ENCODE measurements around the gene TRMT13.
"Not testable (repeated sequence)": the region's sequence is repeated elsewhere in the genome, so short reads cannot be mapped to it uniquely, and the experiment has no call there.

TRMT13 gene

DNA sequence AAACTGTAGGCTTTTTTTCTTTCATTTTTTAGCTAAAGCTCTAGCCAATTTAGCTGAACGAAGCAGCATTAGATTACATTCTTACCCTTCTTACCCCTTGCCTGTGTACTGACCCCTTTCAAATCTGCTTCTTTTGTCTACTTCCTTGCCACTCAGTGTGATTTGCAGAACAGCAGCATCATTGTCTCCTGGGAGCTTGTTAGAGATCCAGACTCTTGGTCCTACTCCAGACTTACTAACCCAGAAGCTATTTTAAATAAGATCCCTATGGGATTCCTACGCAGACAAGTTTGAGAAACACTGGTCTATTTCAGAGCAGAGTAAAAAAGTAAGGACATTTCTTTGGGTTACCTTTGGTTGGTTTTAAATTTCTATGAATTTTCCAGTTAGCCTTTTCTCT is 31.3 kb downstream of the TRMT13 start:
- DNase-seq (ENCODE audit: low spot score): no peak

GRCh38 chr1:100164702-100165101 is 31.7 kb downstream of the TRMT13 start:
- DNase-seq (ENCODE audit: low spot score): no peak

GRCh38 chr1:100168051-100168450 is 35.1 kb downstream of the TRMT13 start:
- DNase-seq (ENCODE audit: low spot score): no peak

GRCh38 chr1:100177295-100178041 is 44.5 kb downstream of the TRMT13 start:
- no peak for DNase-seq (ENCODE audit: low spot score)

- DNase-seq (ENCODE audit: low spot score): no peak
Observed at GRCh38 chr1:100178091-100178490, 45.1 kb downstream of the TRMT13 start, which contains the start of gene LRRC39. TSS of gene LRRC39 (minus strand) at chr1:100178256. CDS start at chr1:100168516, 9,740 bp downstream.

DNA sequence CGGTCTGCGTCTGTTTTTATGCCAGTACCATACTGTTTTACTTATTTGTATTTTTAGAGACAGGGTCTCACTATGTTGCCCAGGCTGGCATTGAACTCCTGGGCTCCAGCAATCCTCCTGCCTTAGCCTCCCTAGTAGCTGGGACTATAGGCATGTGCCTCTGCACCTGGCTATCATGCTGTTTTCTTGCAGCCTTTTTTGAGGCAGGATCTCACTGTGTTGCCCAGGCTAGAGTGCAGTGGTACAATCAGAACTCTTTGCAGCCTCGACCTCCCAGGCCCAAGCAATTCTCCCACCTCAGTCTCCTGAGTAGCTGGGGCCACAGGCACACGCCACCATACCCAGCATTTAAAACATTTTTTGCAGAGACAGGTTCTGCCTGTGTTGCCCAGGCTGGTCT is 50.4 kb downstream of the TRMT13 start:
- no peak for DNase-seq (ENCODE audit: low spot score)

DNA sequence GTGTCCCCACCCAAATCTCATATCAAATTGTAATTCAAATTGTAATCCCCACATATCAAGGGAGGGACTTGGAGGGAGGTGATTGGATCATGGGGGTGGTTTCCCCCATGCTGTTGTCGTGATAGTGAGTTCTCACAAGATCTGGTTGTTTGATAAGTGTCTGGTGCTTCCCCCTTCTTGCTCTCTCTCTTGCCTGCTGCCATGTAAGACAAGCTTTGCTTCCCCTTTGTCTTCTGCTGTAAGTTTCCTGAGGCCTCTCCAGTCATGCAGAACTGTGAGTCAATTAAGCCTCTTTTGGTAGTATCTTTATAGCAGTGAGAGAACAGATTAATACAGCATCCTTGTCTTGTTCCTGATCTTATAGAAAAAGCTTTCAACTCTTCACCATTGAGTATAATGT is 51.6 kb downstream of the TRMT13 start:
- DNase-seq (ENCODE audit: low spot score): no peak

DNA sequence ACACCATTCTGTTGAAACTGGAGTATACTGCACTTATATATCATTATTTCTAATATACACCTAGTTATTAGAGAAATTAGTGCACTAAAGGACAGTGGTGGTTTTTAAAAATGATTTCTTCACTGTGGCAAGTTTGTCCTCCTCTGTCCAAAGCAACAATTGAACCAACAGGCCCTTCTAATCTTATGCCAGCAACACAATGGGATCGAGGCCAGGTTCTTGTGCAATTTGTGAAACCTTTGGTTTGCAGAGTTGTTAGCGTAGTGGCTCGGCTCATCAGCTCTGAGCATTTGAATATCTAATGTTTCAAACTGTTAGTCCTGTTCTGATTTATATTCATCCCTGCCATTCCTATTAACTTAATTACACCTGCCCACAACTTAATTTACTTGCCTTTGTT is 54.9 kb downstream of the TRMT13 start:
- DNase-seq (ENCODE audit: low spot score): no peak

DNA sequence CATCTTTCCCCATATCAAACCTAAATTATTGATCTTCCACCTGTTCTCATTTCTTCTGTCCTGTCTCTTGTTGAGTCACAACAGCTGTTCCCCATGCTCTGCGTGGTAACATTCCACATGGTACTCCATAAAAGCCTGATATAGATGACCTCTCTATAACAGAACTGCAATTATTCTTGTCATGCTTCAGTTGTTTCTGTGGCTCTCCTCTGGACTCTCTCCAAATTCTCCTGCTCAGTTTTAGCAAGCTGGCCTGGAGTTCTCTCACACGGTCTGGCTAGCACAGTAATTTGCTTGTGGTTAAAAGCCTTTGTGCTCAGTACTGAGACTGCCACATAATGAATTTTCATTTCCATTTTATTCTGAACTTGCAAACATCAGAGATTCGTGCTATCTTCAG is 55.7 kb downstream of the TRMT13 start:
- DNase-seq (ENCODE audit: low spot score): no peak

DNA sequence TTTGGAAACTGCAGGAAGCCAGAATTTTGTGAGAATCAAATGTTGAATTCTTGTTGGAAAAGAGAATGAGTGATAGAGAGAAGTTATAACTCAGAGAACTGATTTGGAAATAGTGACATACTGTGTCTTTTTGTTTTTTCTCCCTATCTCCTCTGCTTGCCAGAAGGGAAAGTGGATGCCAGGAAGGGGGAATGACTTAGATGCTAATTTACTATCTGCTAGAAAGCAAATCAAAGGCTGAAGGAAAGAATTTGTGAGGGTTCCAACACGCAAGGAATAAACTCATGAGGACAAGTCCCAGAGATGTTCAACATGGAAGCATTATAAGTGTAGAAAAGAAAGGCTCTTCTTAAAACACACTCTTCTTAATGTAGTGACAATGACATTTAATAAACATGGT is 65.6 kb downstream of the TRMT13 start:
- DNase-seq (ENCODE audit: low spot score): no peak

GRCh38 chr1:100200060-100200459 is 67.1 kb downstream of the TRMT13 start:
- not testable (repeated sequence) for DNase-seq (ENCODE audit: low spot score)
